Activated T-cell treated with anti-CD3 and anti-CD28 coated beads for 1 hour (primary cell): Measurements from ENCODE around the gene NTN5.
"Not testable (repeated sequence)": the region's sequence is repeated elsewhere in the genome, so short reads cannot be mapped to it uniquely, and the experiment has no call there.

Source experiments
- DNase-seq: peaks from one replicate; pipeline ENCODE4 v3.0.0-alpha.2; 2020; ENCODE audit warnings: low read depth

NTN5 gene

GRCh38 chr19:48644355-48644754, 28.5 kb downstream of the NTN5 start:
- DNase-seq = no peak

DNA sequence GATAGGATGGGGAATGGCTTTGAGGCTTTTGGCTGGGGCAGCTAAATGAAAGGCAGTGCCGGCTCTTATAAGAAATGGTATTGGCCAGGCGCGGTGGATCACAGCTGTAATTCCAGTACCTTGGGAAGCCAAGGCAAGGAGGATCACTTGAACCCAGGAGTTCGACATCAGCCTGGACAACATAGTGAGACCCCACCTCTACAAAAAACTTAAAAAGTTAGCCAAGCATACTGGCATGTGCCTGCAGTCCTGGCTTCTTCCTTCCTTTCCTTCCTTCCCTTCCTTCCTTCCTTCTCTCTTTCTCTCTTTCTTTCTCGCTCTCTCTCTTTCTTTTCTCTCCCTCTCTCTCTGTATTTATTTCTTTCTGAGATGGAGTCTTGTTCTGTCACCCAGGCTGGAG, 30.0 kb downstream of the NTN5 start:
- no peak for DNase-seq

- DNase-seq = no peak
Observed at GRCh38 chr19:48641850-48642249, 31.0 kb downstream of the NTN5 start.

- DNase-seq = no peak
Observed at GRCh38 chr19:48639483-48640375, 33.1 kb downstream of the NTN5 start.

DNA sequence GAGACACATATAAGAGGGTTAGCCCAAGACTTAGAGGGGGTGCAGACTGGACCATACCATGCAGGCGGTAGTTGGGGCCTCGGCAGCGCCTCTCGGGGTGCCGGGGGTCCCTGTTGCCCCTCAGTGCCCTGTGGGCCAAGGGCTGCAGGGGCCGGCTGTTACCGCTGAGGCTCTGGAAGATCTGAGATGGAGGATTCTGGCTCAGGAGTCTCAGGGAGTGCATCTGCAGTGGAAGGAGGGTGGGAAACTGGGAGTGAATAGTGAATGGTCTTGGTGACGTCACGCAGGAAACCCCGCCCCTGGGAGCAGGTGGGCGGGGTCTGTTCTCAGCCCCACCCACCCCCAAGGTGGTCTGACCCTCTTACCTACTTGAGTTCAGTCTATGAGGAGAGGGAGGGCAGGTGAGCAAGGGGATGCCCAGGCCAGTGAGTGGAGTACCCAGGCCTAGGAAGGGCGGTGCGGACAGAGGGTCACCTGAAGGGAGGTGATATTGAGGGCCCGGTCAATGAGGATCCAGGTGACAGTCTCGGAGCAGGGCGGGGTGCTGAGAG, 33.9 kb downstream of the NTN5 start:
- DNase-seq = no peak

GRCh38 chr19:48637948-48638830, 34.6 kb downstream of the NTN5 start:
- peak; percentile 71 for DNase-seq

- DNase-seq = peak; percentile 99
Observed at GRCh38 chr19:48637449-48637947, 35.3 kb downstream of the NTN5 start.

GRCh38 chr19:48636859-48637448, 35.9 kb downstream of the NTN5 start, which contains the start of gene DBP:
Gene DBP (minus strand): TSS chr19:48637379. CDS start chr19:48636994, 385 bp downstream.
- DNase-seq = no peak

DNA sequence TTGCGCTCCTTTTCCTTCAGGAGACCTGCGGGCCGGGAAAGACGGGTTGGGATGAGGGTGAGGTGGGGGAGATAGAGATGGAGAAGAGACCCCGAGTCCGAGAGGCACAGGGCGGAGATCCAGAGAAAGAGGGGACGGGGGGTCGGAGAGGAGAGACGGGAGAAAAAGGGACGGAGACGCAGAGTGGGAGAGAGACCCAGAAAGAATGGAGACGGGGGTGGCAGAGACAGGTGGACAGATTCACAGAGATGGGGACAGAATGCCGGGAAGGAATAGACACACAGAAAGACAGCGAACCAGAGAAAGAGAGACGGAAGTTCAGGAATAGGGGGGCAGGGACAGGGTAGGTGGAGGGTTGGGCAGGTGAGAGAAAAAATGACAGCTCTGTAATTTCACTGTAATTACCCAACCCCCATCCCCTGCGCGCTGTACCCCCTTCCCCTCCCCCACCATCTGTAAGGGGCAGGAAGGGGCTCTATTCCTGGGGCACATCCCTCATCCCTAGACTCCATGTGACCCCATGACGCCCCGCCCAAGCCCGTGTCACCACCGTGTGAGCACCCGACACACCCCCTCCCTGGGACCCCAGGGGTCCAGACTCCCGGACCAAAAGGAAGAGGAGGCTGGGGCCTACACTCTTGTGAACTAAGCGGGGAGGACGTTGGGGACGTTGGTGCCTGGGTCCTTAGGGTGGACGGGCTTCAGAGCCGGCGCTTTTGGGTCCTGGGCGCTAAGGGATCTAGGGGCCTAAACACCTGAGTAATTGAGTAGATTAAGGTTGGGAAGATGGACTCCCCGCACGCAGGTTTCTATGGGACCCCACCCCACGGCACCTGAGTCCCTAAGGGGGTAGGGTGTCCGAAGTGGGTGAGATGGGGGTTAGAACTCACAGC, 36.6 kb downstream of the NTN5 start:
- DNase-seq = no peak

GRCh38 chr19:48635263-48635965, 37.4 kb downstream of the NTN5 start:
- DNase-seq = peak; percentile 74

DNA sequence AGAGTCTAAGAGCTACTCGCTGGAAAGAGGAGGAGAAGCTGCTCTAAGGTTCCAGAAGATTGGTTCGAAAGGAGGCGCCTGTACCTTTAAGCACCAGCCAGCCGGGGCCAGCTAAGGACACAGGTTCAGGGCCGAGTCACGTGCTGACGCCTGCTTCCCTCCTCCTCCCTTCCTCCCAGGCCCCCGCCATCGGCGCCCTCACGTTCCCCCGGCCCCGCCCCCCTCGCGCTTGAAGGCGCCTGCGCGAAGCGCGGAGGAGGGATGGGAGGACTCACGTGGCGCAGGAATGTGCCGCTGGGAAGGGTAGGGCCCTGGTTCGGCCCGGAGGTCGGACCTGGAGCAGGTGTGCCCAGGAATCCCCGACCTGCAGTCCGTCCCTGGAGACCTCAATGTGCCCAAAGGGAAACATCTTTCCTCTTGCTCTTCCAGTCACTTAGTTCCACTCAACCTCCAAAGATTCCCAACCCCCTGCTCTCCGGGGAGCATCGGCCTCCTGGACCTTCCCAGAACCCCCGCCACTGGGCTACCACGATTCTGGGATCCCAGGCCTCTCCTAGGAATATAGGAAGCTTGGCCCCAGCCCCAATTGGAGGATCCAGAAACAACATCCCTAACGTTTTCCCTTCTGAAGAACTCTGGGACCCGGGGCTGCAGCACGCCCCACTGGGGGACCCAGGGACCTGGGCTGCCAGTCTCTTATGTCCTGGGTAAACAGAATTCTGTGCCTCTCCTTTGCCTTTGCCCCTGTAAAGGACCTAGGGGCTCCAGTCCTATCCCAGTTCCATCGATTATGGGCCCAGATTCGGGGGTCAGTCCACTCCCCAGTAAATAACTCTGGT, 38.2 kb downstream of the NTN5 start:
- DNase-seq = peak; percentile 88

DNA sequence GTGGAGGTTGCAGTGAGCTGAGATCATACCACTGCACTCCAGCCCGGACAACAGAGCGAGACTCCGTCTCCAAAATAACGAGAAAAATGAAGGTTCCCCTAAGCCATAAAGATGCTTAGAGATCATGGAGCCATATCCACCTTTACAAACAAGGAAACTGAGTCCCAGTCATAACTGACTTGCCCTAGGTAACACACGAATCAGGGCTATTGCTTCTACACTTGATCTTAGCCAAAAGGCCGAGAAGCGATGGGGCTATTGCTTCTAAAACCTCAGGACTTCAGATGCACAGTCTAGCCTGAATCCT, 38.8 kb downstream of the NTN5 start:
- no peak for DNase-seq

GRCh38 chr19:48633148-48634035, 39.4 kb downstream of the NTN5 start:
- DNase-seq = no peak

DNA sequence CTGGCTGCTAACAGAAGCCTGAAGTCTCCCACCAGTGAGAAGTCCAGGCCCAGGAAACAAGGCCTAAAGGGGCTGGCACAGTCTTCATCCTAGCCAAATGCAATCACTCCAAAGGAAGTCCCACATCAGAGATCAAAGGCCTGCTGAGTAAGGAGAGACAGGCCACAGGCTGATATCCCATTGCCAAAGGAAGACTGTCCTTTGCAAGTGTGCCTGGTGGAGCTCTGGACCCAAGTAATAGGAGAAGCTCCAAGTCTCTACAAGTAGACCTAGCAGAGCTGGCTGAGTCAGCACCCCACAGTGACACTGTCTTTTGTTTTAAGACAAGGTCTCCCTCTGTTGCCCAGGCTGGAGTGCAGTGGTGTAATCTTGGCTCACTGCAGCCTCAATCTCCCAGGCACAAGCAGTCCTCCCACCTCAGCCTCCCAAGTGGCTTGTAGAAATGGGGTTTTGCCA, 40.1 kb downstream of the NTN5 start:
- no peak for DNase-seq

DNA sequence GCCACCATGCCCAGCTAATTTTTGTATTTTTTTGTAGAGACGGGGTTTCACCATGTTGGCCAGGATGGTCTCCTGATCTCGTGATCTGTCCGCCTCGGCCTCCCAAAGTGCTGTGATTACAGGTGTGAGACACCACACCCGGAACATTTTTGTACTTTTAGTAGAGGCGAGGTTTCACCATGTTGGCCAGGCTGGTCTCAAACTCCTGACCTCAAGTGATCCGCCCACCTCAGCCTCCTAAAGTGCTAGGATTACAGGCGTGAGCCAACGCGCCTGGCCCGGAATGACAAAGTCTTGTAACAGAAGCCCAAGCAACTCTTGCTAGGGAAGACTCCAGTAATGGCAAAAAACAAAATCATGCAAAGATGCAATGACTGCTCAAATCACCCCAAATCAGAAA, 40.5 kb downstream of the NTN5 start:
- not testable (repeated sequence) for DNase-seq

- no peak for DNase-seq
Observed at GRCh38 chr19:48631225-48631624, 41.6 kb downstream of the NTN5 start.

GRCh38 chr19:48630296-48631063, 42.3 kb downstream of the NTN5 start:
- DNase-seq = no peak
